ENCODE measurements around the gene HHIPL1. TPM values are rescaled to one million over a fixed set of nuclear protein-coding genes. Genes with fewer than 3 reads are reported as not detected.

HHIPL1 gene
- total RNA-seq, 2 experiments from 2014 or later, result not detected

DNA sequence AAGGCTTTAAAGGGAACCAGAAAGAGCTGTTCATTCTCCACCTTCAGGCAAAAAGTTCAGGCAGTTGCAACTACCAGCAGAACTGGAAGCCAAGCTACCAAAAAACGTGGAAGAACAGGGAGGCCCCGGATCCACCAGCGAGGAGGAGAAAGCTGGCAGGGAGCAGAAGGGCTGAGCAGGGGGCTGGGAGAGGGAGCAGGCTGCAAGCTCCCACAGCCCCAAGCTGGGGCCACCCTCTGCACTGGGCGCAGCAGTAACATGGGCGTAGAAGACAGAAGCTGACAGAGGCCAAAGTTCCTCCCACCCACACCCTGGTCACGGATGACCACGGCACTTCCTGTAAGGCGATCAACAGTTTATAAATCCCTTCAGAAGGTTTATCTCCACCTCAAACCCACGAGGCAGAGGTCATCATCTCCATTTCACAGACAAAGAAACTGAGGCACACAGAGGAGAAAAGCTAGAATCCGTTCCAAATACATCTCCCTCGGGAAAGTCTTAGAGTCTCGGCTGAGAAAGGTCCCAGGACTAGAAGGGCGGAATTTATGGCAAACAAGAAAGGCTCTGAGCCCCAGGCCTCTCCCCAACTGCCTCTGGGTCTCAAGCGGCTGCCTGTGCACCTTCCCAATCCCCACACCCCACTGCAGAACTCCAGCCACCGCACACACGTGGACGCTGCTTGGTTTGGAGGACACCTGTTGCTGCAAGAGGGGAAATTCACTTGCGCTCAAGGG lies 42.7 kb upstream of the HHIPL1 start:
- Histone ChIP-seq H3K27ac (ENCODE audit: low read depth in 1 of 2, low read length in 2 of 2) (no peak overlapping the region), H3K4me3 (ENCODE audit: low read length) (no peak overlapping the region), H3K27me3 (ENCODE audit: control insufficient read depth in 1 of 2, insufficient read depth in 2 of 2, low read length in 2 of 2) (no peaks in the 10 kb centered on the region), H3K36me3 (ENCODE audit: insufficient read depth, low read length) (no peaks in the 10 kb centered on the region), H3K9me3 (ENCODE audit: control insufficient read depth in 1 of 2, insufficient read depth in 1 of 2, low read length in 2 of 2) (no peaks in the 10 kb centered on the region), H3K4me1 (ENCODE audit: insufficient read depth, low read length) (peaks cover 51% of the 10 kb centered on the region)
- CTCF ChIA-PET, result no interaction called here
- DNase-seq, result peak in 1 of 14 experiments; percentile 7
- Mint-ChIP-seq H3K4me3 (peak overlapping the region; percentile 85), H3K27ac (peak overlapping the region; percentile 69), H3K9me3 (no peaks in the 10 kb centered on the region), H3K27me3 (no peaks in the 10 kb centered on the region), H3K4me1 (ENCODE audit: low read depth) (peaks cover 37% of the 10 kb centered on the region), H3K36me3 (ENCODE audit: low read depth) (no peaks in the 10 kb centered on the region)
- intact Hi-C loops (cut with DNase I, micrococcal nuclease), result loop anchor here (5.0 to 10.0 kb wide), 2 partner anchors 120 to 773 kb away; partner anchors contain the start of genes CCNK (in 1 of the 2), SETD3 (in 1 of the 2) and WDR25 (in 1 of the 2)
- POLR2A ChIA-PET, result no interaction called here
- no peak for ATAC-seq (ENCODE audit: poor library complexity)
- TF ChIP-seq, protein P1, sequence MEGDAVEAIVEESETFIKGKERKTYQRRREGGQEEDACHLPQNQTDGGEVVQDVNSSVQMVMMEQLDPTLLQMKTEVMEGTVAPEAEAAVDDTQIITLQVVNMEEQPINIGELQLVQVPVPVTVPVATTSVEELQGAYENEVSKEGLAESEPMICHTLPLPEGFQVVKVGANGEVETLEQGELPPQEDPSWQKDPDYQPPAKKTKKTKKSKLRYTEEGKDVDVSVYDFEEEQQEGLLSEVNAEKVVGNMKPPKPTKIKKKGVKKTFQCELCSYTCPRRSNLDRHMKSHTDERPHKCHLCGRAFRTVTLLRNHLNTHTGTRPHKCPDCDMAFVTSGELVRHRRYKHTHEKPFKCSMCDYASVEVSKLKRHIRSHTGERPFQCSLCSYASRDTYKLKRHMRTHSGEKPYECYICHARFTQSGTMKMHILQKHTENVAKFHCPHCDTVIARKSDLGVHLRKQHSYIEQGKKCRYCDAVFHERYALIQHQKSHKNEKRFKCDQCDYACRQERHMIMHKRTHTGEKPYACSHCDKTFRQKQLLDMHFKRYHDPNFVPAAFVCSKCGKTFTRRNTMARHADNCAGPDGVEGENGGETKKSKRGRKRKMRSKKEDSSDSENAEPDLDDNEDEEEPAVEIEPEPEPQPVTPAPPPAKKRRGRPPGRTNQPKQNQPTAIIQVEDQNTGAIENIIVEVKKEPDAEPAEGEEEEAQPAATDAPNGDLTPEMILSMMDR (IDR thresholded peaks at IDR 0.05), result no peak

DNA sequence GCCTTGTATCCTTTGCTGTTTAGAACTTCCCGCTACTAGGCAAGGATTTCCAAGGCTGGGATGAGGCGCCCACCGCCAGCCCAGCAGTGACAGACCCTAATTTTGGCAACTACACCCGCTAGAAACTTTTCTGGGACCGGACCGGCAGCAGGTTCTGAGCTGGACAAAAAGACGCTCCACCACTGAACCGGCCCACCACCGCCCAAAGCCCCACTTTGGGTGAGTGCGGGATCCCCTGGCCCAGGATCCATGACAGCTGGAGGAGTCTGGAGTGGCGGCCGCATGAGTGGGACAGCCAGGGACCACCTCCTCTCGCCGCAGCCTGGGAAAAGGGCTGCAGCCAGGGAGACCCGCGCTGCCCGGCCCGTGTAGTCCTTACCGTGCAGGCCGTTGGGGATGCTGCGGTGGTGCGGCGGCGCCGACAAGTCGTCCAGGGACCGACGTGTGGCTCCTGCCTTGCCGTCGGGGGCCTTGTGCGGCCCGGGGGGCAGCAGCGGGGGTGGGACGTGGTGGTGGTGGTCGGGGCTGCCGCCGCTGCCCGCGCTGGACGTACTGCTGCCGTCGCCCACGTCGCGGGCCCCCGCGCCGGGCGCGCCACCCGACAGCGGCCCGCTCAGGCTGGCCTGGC lies 42.0 kb upstream of the HHIPL1 start:
- CTCF ChIA-PET, result no interaction called here
- Histone ChIP-seq H3K4me1 (ENCODE audit: insufficient read depth, low read length) (peaks cover 51% of the 10 kb centered on the region), H3K36me3 (ENCODE audit: insufficient read depth, low read length) (no peaks in the 10 kb centered on the region), H3K27ac (ENCODE audit: low read depth in 1 of 2, low read length in 2 of 2) (no peak overlapping the region), H3K4me3 (ENCODE audit: low read length) (no peak overlapping the region), H3K9me3 (ENCODE audit: control insufficient read depth in 1 of 2, insufficient read depth in 1 of 2, low read length in 2 of 2) (no peaks in the 10 kb centered on the region), H3K27me3 (ENCODE audit: control insufficient read depth in 1 of 2, insufficient read depth in 2 of 2, low read length in 2 of 2) (no peaks in the 10 kb centered on the region)
- Mint-ChIP-seq H3K9me3 (no peaks in the 10 kb centered on the region), H3K27ac (peak overlapping the region; percentile 69), H3K4me1 (ENCODE audit: low read depth) (peaks cover 40% of the 10 kb centered on the region), H3K27me3 (no peaks in the 10 kb centered on the region), H3K4me3 (peak overlapping the region; percentile 85), H3K36me3 (ENCODE audit: low read depth) (no peaks in the 10 kb centered on the region)
- TF ChIP-seq, protein P1 (IDR thresholded peaks at IDR 0.05), result no peak
- ATAC-seq (ENCODE audit: poor library complexity) (no peak), DNase-seq (peak in 1 of 14 experiments; percentile 14)
- POLR2A ChIA-PET, result interaction anchor here (1.0 to 4.1 kb wide), 6 partner anchors 9 to 189 kb away, joined by 3 to 66 read pairs (median 20); partner anchors contain the start of genes CCNK, CYP46A1 and SETD3
- intact Hi-C loops (cut with DNase I, micrococcal nuclease), result loop anchor here (5.0 to 10.0 kb wide), 2 partner anchors 121 to 772 kb away; partner anchors contain the start of genes CCNK (in 1 of the 2), SETD3 (in 1 of the 2) and WDR25 (in 1 of the 2)

DNA sequence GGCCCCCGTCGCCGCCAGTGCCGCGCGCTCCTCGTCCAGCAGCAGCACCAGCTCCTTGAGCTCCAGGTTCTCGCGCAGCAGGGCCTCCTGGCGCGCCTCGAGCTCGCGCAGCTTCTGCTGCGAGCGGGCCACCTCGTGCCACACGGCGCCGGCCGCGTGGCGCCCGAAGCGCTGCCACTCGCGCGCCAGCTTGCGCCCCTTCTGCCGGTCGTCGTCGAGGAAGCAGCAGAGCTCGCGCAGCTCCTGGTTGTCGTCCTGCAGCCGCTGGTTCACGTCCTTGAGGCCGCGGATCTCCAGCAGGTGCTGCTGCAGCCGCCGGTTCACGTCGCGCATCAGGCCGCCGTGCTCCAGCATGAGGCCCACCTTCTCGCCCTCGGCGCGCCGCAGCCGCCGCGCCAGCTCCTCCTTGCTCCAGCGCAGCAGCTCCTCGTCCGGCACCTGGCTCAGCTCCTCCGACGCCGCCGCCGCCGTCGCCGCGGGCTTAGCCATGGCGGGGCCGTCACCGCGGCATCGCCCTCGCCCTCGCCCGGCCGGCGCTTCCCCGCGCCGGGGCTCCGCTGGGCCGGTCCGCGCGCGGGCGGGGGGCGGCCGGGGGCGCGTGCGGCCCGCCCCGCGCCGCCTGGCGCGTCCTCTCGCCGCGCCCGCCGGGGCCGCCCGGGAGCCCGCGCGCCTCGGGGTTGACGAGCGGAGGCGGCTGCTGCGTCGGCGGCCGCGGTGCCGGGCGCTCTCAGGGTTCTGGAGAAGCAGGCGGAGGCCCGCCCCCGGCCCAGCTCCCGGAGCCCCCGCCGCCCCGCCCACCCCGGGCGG lies 41.3 kb upstream of the HHIPL1 start, which contains the start of gene CCDC85C:
Gene CCDC85C (minus strand): TSS at position 737 of the 807 bp plus-strand sequence. CDS start 248 bp downstream, at position 489.
- DNase-seq (peak; percentile 19 to 85 (median 46)), ATAC-seq (ENCODE audit: poor library complexity) (peak; percentile 4)
- H3K9me3 ChIP-seq (ENCODE audit: control insufficient read depth in 1 of 2, insufficient read depth in 1 of 2, low read length in 2 of 2), result no peaks in the 10 kb centered on the region
- peak within 1 kb of the TSS; percentile 66 to 77 for H3K27ac ChIP-seq (ENCODE audit: low read depth in 1 of 2, low read length in 2 of 2)
- no peaks in the 10 kb centered on the region for H3K36me3 ChIP-seq (ENCODE audit: insufficient read depth, low read length)
- ChIA-PET CTCF (interaction anchor here (0.9 kb wide), 1 partner anchor 84 kb away, joined by 3 read pairs; no protein-coding TSS in a partner anchor), POLR2A (interaction anchor here (0.6 to 4.1 kb wide), 10 partner anchors 9 to 868 kb away, joined by 3 to 66 read pairs (median 4); partner anchors contain the start of genes CCNK, CYP46A1, EVL and SETD3)
- Mint-ChIP-seq H3K36me3 (ENCODE audit: low read depth) (no peaks in the 10 kb centered on the region), H3K4me1 (ENCODE audit: low read depth) (peaks cover 41% of the 10 kb centered on the region), H3K27me3 (no peaks in the 10 kb centered on the region), H3K4me3 (peak within 1 kb of the TSS; percentile 88), H3K9me3 (no peaks in the 10 kb centered on the region), H3K27ac (peak within 1 kb of the TSS; percentile 85)
- peak within 1 kb of the TSS; percentile 88 for H3K4me3 ChIP-seq (ENCODE audit: low read length)
- H3K4me1 ChIP-seq (ENCODE audit: insufficient read depth, low read length), result peaks cover 51% of the 10 kb centered on the region
- intact Hi-C loops (cut with DNase I, micrococcal nuclease), result loop anchor here (2.0 to 10.0 kb wide), 4 partner anchors 79 to 771 kb away; partner anchors contain the start of genes CCNK (in 2 of the 2), SETD3 (in 2 of the 2) and WDR25 (in 1 of the 2)
- no peaks in the 10 kb centered on the region for H3K27me3 ChIP-seq (ENCODE audit: control insufficient read depth in 1 of 2, insufficient read depth in 2 of 2, low read length in 2 of 2)
- TF ChIP-seq, protein P1 (IDR thresholded peaks at IDR 0.05), result no peak

All from CD4-positive, alpha-beta T cell (primary cell).